ENCODE results near the gene DGAT2L6. TPM values are rescaled to one million over a fixed set of nuclear protein-coding genes. Genes with fewer than 3 reads are reported as not detected.
A peak's percentile ranks its signal among the peaks of the same experiment; 100 is the strongest.

Gene DGAT2L6
- total RNA-seq, result not detected
- polyA plus RNA-seq, result not detected

- Mint-ChIP-seq H3K4me1 (no peaks in the 10 kb centered on the region), H3K27ac (peak within 1 kb of the TSS in 1 of 8 donors; percentile 81), H3K27me3 (peaks cover 0 to 15% of the 10 kb centered on the region in 2 donors), H3K36me3 (no peaks in the 10 kb centered on the region), H3K4me3 (no peak within 1 kb of the TSS), H3K9me3 (no peaks in the 10 kb centered on the region)
- Histone ChIP-seq H3K4me3 (ENCODE audit: low read length) (no peak within 1 kb of the TSS), H3K27ac (ENCODE audit: low read depth, low read length) (no peak within 1 kb of the TSS), H3K27me3 (ENCODE audit: insufficient read depth, low read length, poor library complexity, severe bottlenecking) (no peaks in the 10 kb centered on the region), H3K9me3 (ENCODE audit: low read length) (no peaks in the 10 kb centered on the region), H3K36me3 (ENCODE audit: insufficient read depth, low read length) (no peaks in the 10 kb centered on the region), H3K4me1 (ENCODE audit: insufficient read depth, low read length) (no peaks in the 10 kb centered on the region)
- no peak for DNase-seq
- ChIA-PET CTCF (no interaction called here), POLR2A (no interaction called here)
Observed at GRCh38 chrX:70176938-70177533, at the start of gene DGAT2L6. DGAT2L6 (plus strand) TSS chrX:70177483; CDS start chrX:70177583, 100 bp downstream.

GRCh38 chrX:70128071-70128470, 49.2 kb upstream of the DGAT2L6 start:
- Histone ChIP-seq H3K27me3 (ENCODE audit: insufficient read depth, low read length, poor library complexity, severe bottlenecking) (no peaks in the 10 kb centered on the region), H3K27ac (ENCODE audit: low read depth, low read length) (no peak overlapping the region), H3K9me3 (ENCODE audit: low read length) (no peaks in the 10 kb centered on the region), H3K36me3 (ENCODE audit: insufficient read depth, low read length) (no peaks in the 10 kb centered on the region), H3K4me3 (ENCODE audit: low read length) (no peak overlapping the region), H3K4me1 (ENCODE audit: insufficient read depth, low read length) (peaks cover 9% of the 10 kb centered on the region)
- Mint-ChIP-seq H3K27ac (no peak overlapping the region), H3K9me3 (no peaks in the 10 kb centered on the region), H3K27me3 (peaks cover 3 to 7% of the 10 kb centered on the region in 2 donors), H3K36me3 (peaks cover 0 to 2% (median 0%) of the 10 kb centered on the region in 3 donors), H3K4me3 (no peak overlapping the region), H3K4me1 (peaks cover 8 to 16% (median 11%) of the 10 kb centered on the region in 3 donors)
- ChIA-PET POLR2A (no interaction called here), CTCF (no interaction called here)
- DNase-seq, result no peak

- Mint-ChIP-seq H3K27me3 (peaks cover 0 to 1% of the 10 kb centered on the region in 2 donors), H3K4me1 (peaks cover 15 to 24% (median 18%) of the 10 kb centered on the region in 3 donors), H3K36me3 (peaks cover 0 to 13% (median 0%) of the 10 kb centered on the region in 3 donors), H3K27ac (peak overlapping the region in 3 of 8 donors; percentile 2 to 8 (median 2)), H3K9me3 (no peaks in the 10 kb centered on the region), H3K4me3 (no peak overlapping the region)
- Histone ChIP-seq H3K4me1 (ENCODE audit: insufficient read depth, low read length) (peaks cover 14% of the 10 kb centered on the region), H3K27ac (ENCODE audit: low read depth, low read length) (no peak overlapping the region), H3K36me3 (ENCODE audit: insufficient read depth, low read length) (no peaks in the 10 kb centered on the region), H3K4me3 (ENCODE audit: low read length) (no peak overlapping the region), H3K9me3 (ENCODE audit: low read length) (no peaks in the 10 kb centered on the region), H3K27me3 (ENCODE audit: insufficient read depth, low read length, poor library complexity, severe bottlenecking) (no peaks in the 10 kb centered on the region)
- ChIA-PET CTCF (no interaction called here), POLR2A (no interaction called here)
- no peak for DNase-seq
Observed at GRCh38 chrX:70129816-70130215, 47.5 kb upstream of the DGAT2L6 start.

- H3K4me1 Mint-ChIP-seq, result peaks cover 29 to 43% (median 34%) of the 10 kb centered on the region in 3 donors
- no peak for DNase-seq
- no peaks in the 10 kb centered on the region for H3K9me3 Mint-ChIP-seq
- no peak overlapping the region for H3K4me3 ChIP-seq (ENCODE audit: low read length)
- H3K27me3 Mint-ChIP-seq, result peaks cover 0 to 3% of the 10 kb centered on the region in 2 donors
- H3K9me3 ChIP-seq (ENCODE audit: low read length), result no peaks in the 10 kb centered on the region
- ChIA-PET POLR2A (no interaction called here), CTCF (interaction anchor here (1.7 to 1.9 kb wide), 2 partner anchors 34 to 302 kb away, joined by 5 to 14 read pairs; no protein-coding TSS in a partner anchor)
- H3K27ac ChIP-seq (ENCODE audit: low read depth, low read length), result no peak overlapping the region
- peaks cover 23% of the 10 kb centered on the region for H3K4me1 ChIP-seq (ENCODE audit: insufficient read depth, low read length)
- H3K27me3 ChIP-seq (ENCODE audit: insufficient read depth, low read length, poor library complexity, severe bottlenecking), result no peaks in the 10 kb centered on the region
- peak overlapping the region; percentile 26 to 98 (median 38) for H3K4me3 Mint-ChIP-seq
- H3K36me3 ChIP-seq (ENCODE audit: insufficient read depth, low read length), result peaks cover 6% of the 10 kb centered on the region
- peaks cover 0 to 26% (median 0%) of the 10 kb centered on the region in 3 donors for H3K36me3 Mint-ChIP-seq
- peak overlapping the region in 5 of 8 donors; percentile 0 to 93 (median 42) for H3K27ac Mint-ChIP-seq
Observed at GRCh38 chrX:70132224-70132623, 45.1 kb upstream of the DGAT2L6 start.

GRCh38 chrX:70132877-70133302, 44.4 kb upstream of the DGAT2L6 start:
- POLR2A ChIA-PET, result interaction anchor here (1.0 kb wide), 1 partner anchor 312 kb away, joined by 3 read pairs; no protein-coding TSS in a partner anchor
- Histone ChIP-seq H3K27me3 (ENCODE audit: insufficient read depth, low read length, poor library complexity, severe bottlenecking) (no peaks in the 10 kb centered on the region), H3K27ac (ENCODE audit: low read depth, low read length) (peak overlapping the region; percentile 93), H3K4me3 (ENCODE audit: low read length) (peak overlapping the region; percentile 96), H3K36me3 (ENCODE audit: insufficient read depth, low read length) (peaks cover 6% of the 10 kb centered on the region), H3K4me1 (ENCODE audit: insufficient read depth, low read length) (peaks cover 23% of the 10 kb centered on the region), H3K9me3 (ENCODE audit: low read length) (no peaks in the 10 kb centered on the region)
- peaks cover 0 to 3% of the 10 kb centered on the region in 2 donors for H3K27me3 Mint-ChIP-seq
- H3K9me3 Mint-ChIP-seq, result no peaks in the 10 kb centered on the region
- H3K4me3 Mint-ChIP-seq, result peak overlapping the region; percentile 95 to 100 (median 98)
- DNase-seq, result no peak
- peak overlapping the region; percentile 92 to 99 (median 98) for H3K27ac Mint-ChIP-seq
- H3K4me1 Mint-ChIP-seq, result peaks cover 33 to 47% (median 38%) of the 10 kb centered on the region in 3 donors
- peaks cover 0 to 29% (median 0%) of the 10 kb centered on the region in 3 donors for H3K36me3 Mint-ChIP-seq
- CTCF ChIA-PET, result interaction anchor here (1.2 to 1.9 kb wide), 5 partner anchors 10 to 312 kb away, joined by 3 to 14 read pairs (median 5); partner anchors contain the start of gene DLG3

- Histone ChIP-seq H3K4me3 (ENCODE audit: low read length) (peak within 1 kb of the TSS; percentile 96), H3K4me1 (ENCODE audit: insufficient read depth, low read length) (peaks cover 23% of the 10 kb centered on the region), H3K27ac (ENCODE audit: low read depth, low read length) (peak within 1 kb of the TSS; percentile 93), H3K9me3 (ENCODE audit: low read length) (no peaks in the 10 kb centered on the region), H3K27me3 (ENCODE audit: insufficient read depth, low read length, poor library complexity, severe bottlenecking) (no peaks in the 10 kb centered on the region), H3K36me3 (ENCODE audit: insufficient read depth, low read length) (peaks cover 6% of the 10 kb centered on the region)
- DNase-seq, result peak; percentile 63 to 90 (median 83)
- Mint-ChIP-seq H3K9me3 (no peaks in the 10 kb centered on the region), H3K27ac (peak within 1 kb of the TSS; percentile 92 to 99 (median 98)), H3K36me3 (peaks cover 0 to 29% (median 0%) of the 10 kb centered on the region in 3 donors), H3K27me3 (peaks cover 0 to 3% of the 10 kb centered on the region in 2 donors), H3K4me1 (peaks cover 33 to 46% (median 38%) of the 10 kb centered on the region in 3 donors), H3K4me3 (peak within 1 kb of the TSS; percentile 95 to 100 (median 98))
- POLR2A ChIA-PET, result interaction anchor here (0.6 to 1.0 kb wide), 4 partner anchors 39 to 1635 kb away, joined by 3 to 11 read pairs (median 4); partner anchors contain the start of gene YIPF6
- CTCF ChIA-PET, result interaction anchor here (1.2 to 1.9 kb wide), 5 partner anchors 9 to 311 kb away, joined by 3 to 14 read pairs (median 5); partner anchors contain the start of gene DLG3
Observed at GRCh38 chrX:70133303-70134115, 43.8 kb upstream of the DGAT2L6 start, which contains the start of gene IGBP1. IGBP1 (plus strand) TSS chrX:70133447; CDS start chrX:70133948, 501 bp downstream.

- ChIA-PET CTCF (interaction anchor here (1.2 to 1.9 kb wide), 5 partner anchors 8 to 311 kb away, joined by 3 to 14 read pairs (median 5); partner anchors contain the start of gene DLG3), POLR2A (interaction anchor here (0.6 to 0.8 kb wide), 2 partner anchors 40 to 300 kb away, joined by 4 to 11 read pairs; no protein-coding TSS in a partner anchor)
- peak in 1 of 5 donors; percentile 1 for DNase-seq
- no peaks in the 10 kb centered on the region for H3K9me3 Mint-ChIP-seq
- peaks cover 33 to 48% (median 38%) of the 10 kb centered on the region in 3 donors for H3K4me1 Mint-ChIP-seq
- Histone ChIP-seq H3K4me1 (ENCODE audit: insufficient read depth, low read length) (peaks cover 23% of the 10 kb centered on the region), H3K9me3 (ENCODE audit: low read length) (no peaks in the 10 kb centered on the region), H3K27me3 (ENCODE audit: insufficient read depth, low read length, poor library complexity, severe bottlenecking) (no peaks in the 10 kb centered on the region), H3K4me3 (ENCODE audit: low read length) (peak overlapping the region; percentile 96), H3K36me3 (ENCODE audit: insufficient read depth, low read length) (peaks cover 6% of the 10 kb centered on the region), H3K27ac (ENCODE audit: low read depth, low read length) (peak overlapping the region; percentile 93)
- peak overlapping the region; percentile 92 to 99 (median 98) for H3K27ac Mint-ChIP-seq
- peaks cover 0 to 2% of the 10 kb centered on the region in 2 donors for H3K27me3 Mint-ChIP-seq
- H3K36me3 Mint-ChIP-seq, result peaks cover 0 to 32% (median 0%) of the 10 kb centered on the region in 3 donors
- peak overlapping the region; percentile 95 to 100 (median 98) for H3K4me3 Mint-ChIP-seq
Observed at GRCh38 chrX:70134116-70134477, 43.2 kb upstream of the DGAT2L6 start.
